H1 (cell line): ENCODE results near the gene SP9. TPM values are rescaled to one million over a fixed set of nuclear protein-coding genes. Genes with fewer than 3 reads are reported as not detected.

Experiments used
- BRCA1 ChIP-seq: IDR thresholded peaks from 2 replicates; pipeline ENCODE4 v1.6.1; 2012; ENCODE audit warnings: low read depth, low read length, improper control_type of control experiment
- CREB1 ChIP-seq: IDR thresholded peaks from 2 replicates; pipeline ENCODE4 v1.6.1; 2012; ENCODE audit warnings: inconsistent platforms
- KDM1A ChIP-seq: fragments of 200-600, 300-600 bp; sonication (generic); IDR thresholded peaks from 2 replicates; pipeline ENCODE4 v1.7.1; 2016; ENCODE audit warnings: mild to moderate bottlenecking, low read length, borderline replicate concordance
- RNF2 ChIP-seq: fragments of 200-900, 300-1000 bp; sonication (generic); IDR thresholded peaks from 2 replicates; pipeline ENCODE4 v1.7.1; 2016; ENCODE audit warnings: borderline replicate concordance, low read depth, mild to moderate bottlenecking, antibody characterized with exemption, low read length; ENCODE audit not compliant: poor library complexity, severe bottlenecking; ENCODE audit errors: missing control alignments
- SP2 ChIP-seq: IDR thresholded peaks from 2 replicates; pipeline ENCODE4 v1.6.1; 2012; ENCODE audit warnings: mild to moderate bottlenecking, low read length, inconsistent platforms
- ZNF274 ChIP-seq: IDR thresholded peaks from 2 replicates; pipeline ENCODE4 v1.7.0; 2012; ENCODE audit warnings: low read length, borderline replicate concordance; ENCODE audit errors: extremely low read depth
- polyA plus RNA-seq, 7 experiments: library from polyadenylated mRNA; depleted of rRNA in 3 of 7; stranded (reverse) in 5 of 7; unstranded in 2 of 7; fragments of >200 nt in 5 of 7; fragments of 200-250 nt in 2 of 7; gene quantifications; 1 replicate in 5 of 7; 2 replicates in 1 of 7; 4 replicates in 1 of 7; pipeline versions ENCODE4 v1.2.1 to v1.2.3, GENCODE V29; 2011 to 2013; ENCODE audit warnings: missing spikeins in 2 of 7, mixed read lengths in 2 of 7
- total RNA-seq: library from RNA; stranded (reverse); fragmentation: NEBNext Ultra II Directional; extraction: Animal tissue kit (Norgen Biotek cat#: 25700); gene quantifications from 2 replicates; pipeline ENCODE4 v1.2.1, GENCODE V29; 2021

The SP9 gene
- total and polyA plus RNA-seq, 2 of the 8 experiments (the other 6 are each of a cell fraction or from before 2014, with no cell fraction given), result 0.03 to 0.11 TPM

GRCh38 chr2:174336501-174337336 is 2.0 kb downstream of the SP9 start (continued):
- TF ChIP-seq KDM1A, result no peak; the same call in 1 of the 2 replicates
- TF ChIP-seq SP2, result no peak
- TF ChIP-seq RNF2, result peak; percentile 87
- TF ChIP-seq CREB1, result no peak
- TF ChIP-seq ZNF274, result no peak
- no peak for TF ChIP-seq BRCA1
